ENCODE results near the gene ARHGEF38. TPM values are rescaled to one million over a fixed set of nuclear protein-coding genes. Genes with fewer than 3 reads are reported as not detected.

Gene ARHGEF38
- total RNA-seq, 1 donor from 2014 or later = 0.42 TPM

GRCh38 chr4:105698607-105699006, 146.2 kb downstream of the ARHGEF38 start:
- no peaks in the 10 kb centered on the region for H3K27me3 ChIP-seq (ENCODE audit: control insufficient read depth, insufficient read depth, low read length)
- DNase-seq (ENCODE audit: low read depth) = no peak
- H3K36me3 ChIP-seq (ENCODE audit: control insufficient read depth, insufficient read depth, low read length) = no peaks in the 10 kb centered on the region
- no peak overlapping the region for H3K4me3 ChIP-seq (ENCODE audit: low read depth, low read length)
- no peak for TF ChIP-seq CTCF (IDR thresholded peaks at IDR 0.05; ENCODE audit: insufficient read depth, low read length, poor library complexity, severe bottlenecking)

GRCh38 chr4:105707782-105708180, 155.4 kb downstream of the ARHGEF38 start:
- Histone ChIP-seq H3K4me3 (ENCODE audit: low read depth, low read length) (peak overlapping the region; percentile 90), H3K36me3 (ENCODE audit: control insufficient read depth, insufficient read depth, low read length) (no peaks in the 10 kb centered on the region), H3K27me3 (ENCODE audit: control insufficient read depth, insufficient read depth, low read length) (no peaks in the 10 kb centered on the region)
- no peak for DNase-seq (ENCODE audit: low read depth)
- TF ChIP-seq CTCF (IDR thresholded peaks at IDR 0.05; ENCODE audit: insufficient read depth, low read length, poor library complexity, severe bottlenecking) = no peak

GRCh38 chr4:105708181-105709080, 156.0 kb downstream of the ARHGEF38 start, which contains the start of the genes GSTCD and INTS12:
Gene GSTCD (plus strand): TSS chr4:105708784. CDS start chr4:105717614, 8,830 bp downstream.
Gene INTS12 (minus strand): TSS chr4:105708689. CDS start chr4:105700005, 8,684 bp downstream.
- peak within 1 kb of the TSS; percentile 90 for H3K4me3 ChIP-seq (ENCODE audit: low read depth, low read length)
- DNase-seq (ENCODE audit: low read depth) = peak; percentile 42
- no peak for TF ChIP-seq CTCF (IDR thresholded peaks at IDR 0.05; ENCODE audit: insufficient read depth, low read length, poor library complexity, severe bottlenecking)
- no peaks in the 10 kb centered on the region for H3K27me3 ChIP-seq (ENCODE audit: control insufficient read depth, insufficient read depth, low read length)
- H3K36me3 ChIP-seq (ENCODE audit: control insufficient read depth, insufficient read depth, low read length) = no peaks in the 10 kb centered on the region

GRCh38 chr4:105709081-105709450, 156.6 kb downstream of the ARHGEF38 start:
- Histone ChIP-seq H3K36me3 (ENCODE audit: control insufficient read depth, insufficient read depth, low read length) (no peaks in the 10 kb centered on the region), H3K4me3 (ENCODE audit: low read depth, low read length) (peak overlapping the region; percentile 90), H3K27me3 (ENCODE audit: control insufficient read depth, insufficient read depth, low read length) (no peaks in the 10 kb centered on the region)
- TF ChIP-seq CTCF (IDR thresholded peaks at IDR 0.05; ENCODE audit: insufficient read depth, low read length, poor library complexity, severe bottlenecking) = no peak
- DNase-seq (ENCODE audit: low read depth) = no peak

GRCh38 chr4:105710012-105710600, 157.7 kb downstream of the ARHGEF38 start:
- Histone ChIP-seq H3K27me3 (ENCODE audit: control insufficient read depth, insufficient read depth, low read length) (no peaks in the 10 kb centered on the region), H3K36me3 (ENCODE audit: control insufficient read depth, insufficient read depth, low read length) (no peaks in the 10 kb centered on the region), H3K4me3 (ENCODE audit: low read depth, low read length) (no peak overlapping the region)
- TF ChIP-seq CTCF (IDR thresholded peaks at IDR 0.05; ENCODE audit: insufficient read depth, low read length, poor library complexity, severe bottlenecking) = no peak
- no peak for DNase-seq (ENCODE audit: low read depth)

Data from kidney epithelial cell (primary cell).